Adipocyte (in vitro differentiated cells): ENCODE measurements around the gene GPRIN1.
"Not testable (repeated sequence)": the region's sequence is repeated elsewhere in the genome, so short reads cannot be mapped to it uniquely, and the experiment has no call there.

ENCODE experiments used
- DNase-seq: peaks from one replicate; pipeline ENCODE4 v3.0.0-alpha.2; 2015; ENCODE audit warnings: low read depth
- H3K27me3 ChIP-seq: replicated peaks from 2 replicates; pipeline ENCODE4 v1.7.0; 2013; ENCODE audit warnings: mild to moderate bottlenecking, low read length, moderate library complexity; ENCODE audit not compliant: control insufficient read depth, insufficient read depth
- H3K36me3 ChIP-seq: 2 replicates; pipeline ENCODE4 v1.7.0; 2013; ENCODE audit warnings: low read length, mild to moderate bottlenecking, moderate library complexity; ENCODE audit not compliant: control insufficient read depth, insufficient read depth, severe bottlenecking
- H3K4me1 ChIP-seq: 2 replicates; pipeline ENCODE4 v1.7.0; 2013; ENCODE audit warnings: mild to moderate bottlenecking, low read length, moderate library complexity; ENCODE audit not compliant: control insufficient read depth, insufficient read depth
- H3K4me3 ChIP-seq: 2 replicates; pipeline ENCODE4 v1.7.0; 2013; ENCODE audit warnings: mild to moderate bottlenecking, low read length, moderate library complexity
- H3K9ac ChIP-seq: 2 replicates; pipeline ENCODE4 v1.7.0; 2013; ENCODE audit warnings: mild to moderate bottlenecking, low read length, moderate library complexity
- H3K9me3 ChIP-seq: 2 replicates; pipeline ENCODE4 v1.7.0; 2013; ENCODE audit warnings: mild to moderate bottlenecking, low read length, moderate library complexity; ENCODE audit not compliant: control insufficient read depth

The GPRIN1 gene

GRCh38 chr5:176560364-176560763, 49.6 kb downstream of the GPRIN1 start:
- DNase-seq: no peak
- no peaks in the 10 kb centered on the region for H3K4me1 ChIP-seq

GRCh38 chr5:176559683-176560082, 50.3 kb downstream of the GPRIN1 start:
- Histone ChIP-seq H3K36me3 (no peaks in the 10 kb centered on the region), H3K4me3 (no peak overlapping the region), H3K9me3 (peaks cover 4% of the 10 kb centered on the region), H3K9ac (no peak overlapping the region), H3K27me3 (peaks cover 12% of the 10 kb centered on the region), H3K4me1 (no peaks in the 10 kb centered on the region)
- DNase-seq: no peak

More at GRCh38 chr5:176560364-176560763, 49.6 kb downstream of the GPRIN1 start:
- peaks cover 4% of the 10 kb centered on the region for H3K9me3 ChIP-seq
- peaks cover 12% of the 10 kb centered on the region for H3K27me3 ChIP-seq
- no peak overlapping the region for H3K4me3 ChIP-seq
- no peak overlapping the region for H3K9ac ChIP-seq
- H3K36me3 ChIP-seq: no peaks in the 10 kb centered on the region

- Histone ChIP-seq H3K9ac (no peak overlapping the region), H3K27me3 (peaks cover 17% of the 10 kb centered on the region), H3K36me3 (no peaks in the 10 kb centered on the region), H3K4me3 (no peak overlapping the region), H3K9me3 (peaks cover 4% of the 10 kb centered on the region), H3K4me1 (no peaks in the 10 kb centered on the region)
- DNase-seq: no peak
Observed at GRCh38 chr5:176557846-176558245, 52.1 kb downstream of the GPRIN1 start.

GRCh38 chr5:176553260-176554085, 56.5 kb downstream of the GPRIN1 start:
- Histone ChIP-seq H3K27me3 (peaks cover 12% of the 10 kb centered on the region), H3K4me1 (no peaks in the 10 kb centered on the region), H3K4me3 (no peak overlapping the region), H3K9ac (no peak overlapping the region), H3K9me3 (no peaks in the 10 kb centered on the region), H3K36me3 (no peaks in the 10 kb centered on the region)
- no peak for DNase-seq

GRCh38 chr5:176552332-176552869, 57.6 kb downstream of the GPRIN1 start:
- no peaks in the 10 kb centered on the region for H3K36me3 ChIP-seq
- H3K4me1 ChIP-seq: no peaks in the 10 kb centered on the region
- no peak for DNase-seq
- H3K4me3 ChIP-seq: no peak overlapping the region
- H3K27me3 ChIP-seq: peaks cover 12% of the 10 kb centered on the region
- H3K9me3 ChIP-seq: no peaks in the 10 kb centered on the region
- no peak overlapping the region for H3K9ac ChIP-seq

GRCh38 chr5:176550937-176551336, 59.0 kb downstream of the GPRIN1 start:
- not testable (repeated sequence) for H3K9me3 ChIP-seq, H3K9ac ChIP-seq, H3K4me1 ChIP-seq, H3K36me3 ChIP-seq, DNase-seq, H3K4me3 ChIP-seq
- peaks cover 12% of the 10 kb centered on the region for H3K27me3 ChIP-seq

GRCh38 chr5:176550275-176550831, 59.6 kb downstream of the GPRIN1 start:
- no peak overlapping the region for H3K9ac ChIP-seq
- DNase-seq: no peak
- H3K36me3 ChIP-seq: no peaks in the 10 kb centered on the region
- no peaks in the 10 kb centered on the region for H3K4me1 ChIP-seq
- no peaks in the 10 kb centered on the region for H3K9me3 ChIP-seq
- peaks cover 12% of the 10 kb centered on the region for H3K27me3 ChIP-seq
- H3K4me3 ChIP-seq: no peak overlapping the region

GRCh38 chr5:176549871-176550270, 60.1 kb downstream of the GPRIN1 start:
- no peak for DNase-seq

GRCh38 chr5:176548967-176549444, 61.0 kb downstream of the GPRIN1 start, which contains the start of gene CDHR2:
TSS of gene CDHR2 (plus strand) at chr5:176549342. CDS start at chr5:176565353, 16,011 bp downstream.
- no peak for DNase-seq
- H3K9me3 ChIP-seq: no peaks in the 10 kb centered on the region
- no peak within 1 kb of the TSS for H3K9ac ChIP-seq
- H3K27me3 ChIP-seq: peaks cover 12% of the 10 kb centered on the region
- H3K4me1 ChIP-seq: peaks cover 2% of the 10 kb centered on the region
- H3K4me3 ChIP-seq: no peak within 1 kb of the TSS
- H3K36me3 ChIP-seq: no peaks in the 10 kb centered on the region

More at GRCh38 chr5:176549871-176550270, 60.1 kb downstream of the GPRIN1 start:
- Histone ChIP-seq H3K9ac (no peak overlapping the region), H3K4me3 (no peak overlapping the region), H3K27me3 (peaks cover 12% of the 10 kb centered on the region), H3K4me1 (no peaks in the 10 kb centered on the region), H3K36me3 (no peaks in the 10 kb centered on the region), H3K9me3 (no peaks in the 10 kb centered on the region)

- H3K36me3 ChIP-seq: no peaks in the 10 kb centered on the region
- H3K27me3 ChIP-seq: peaks cover 7% of the 10 kb centered on the region
- H3K9ac ChIP-seq: no peak overlapping the region
- H3K4me1 ChIP-seq: peaks cover 8% of the 10 kb centered on the region
- no peaks in the 10 kb centered on the region for H3K9me3 ChIP-seq
- no peak overlapping the region for H3K4me3 ChIP-seq
- no peak for DNase-seq
Observed at GRCh38 chr5:176547802-176548201, 62.2 kb downstream of the GPRIN1 start.
